Skeletal muscle satellite cell (primary cell): Measurements from ENCODE around the gene BCAS3.

ENCODE experiments used
- H3K27me3 ChIP-seq: 2 replicates; pipeline ENCODE4 v1.7.0; 2013; ENCODE audit warnings: low read length; ENCODE audit not compliant: control insufficient read depth, insufficient read depth
- H3K36me3 ChIP-seq: 2 replicates; pipeline ENCODE4 v1.7.0; 2013; ENCODE audit warnings: mild to moderate bottlenecking, control low read depth, low read length; ENCODE audit not compliant: insufficient read depth
- H3K4me1 ChIP-seq: 2 replicates; pipeline ENCODE4 v1.7.0; 2013; ENCODE audit warnings: low read length; ENCODE audit not compliant: control insufficient read depth, insufficient read depth
- H3K4me2 ChIP-seq: 2 replicates; pipeline ENCODE4 v1.7.0; 2013; ENCODE audit warnings: mild to moderate bottlenecking, low read length
- H3K4me3 ChIP-seq: 2 replicates; pipeline ENCODE4 v1.7.0; 2013; ENCODE audit warnings: low read length
- H3K9ac ChIP-seq: 2 replicates; pipeline ENCODE4 v1.7.0; 2013; ENCODE audit warnings: mild to moderate bottlenecking, low read depth, low read length, moderate library complexity
- H3K9me3 ChIP-seq: replicated peaks from 2 replicates; pipeline ENCODE4 v1.7.0; 2013; ENCODE audit warnings: mild to moderate bottlenecking, control low read depth, low read length

Gene BCAS3

DNA sequence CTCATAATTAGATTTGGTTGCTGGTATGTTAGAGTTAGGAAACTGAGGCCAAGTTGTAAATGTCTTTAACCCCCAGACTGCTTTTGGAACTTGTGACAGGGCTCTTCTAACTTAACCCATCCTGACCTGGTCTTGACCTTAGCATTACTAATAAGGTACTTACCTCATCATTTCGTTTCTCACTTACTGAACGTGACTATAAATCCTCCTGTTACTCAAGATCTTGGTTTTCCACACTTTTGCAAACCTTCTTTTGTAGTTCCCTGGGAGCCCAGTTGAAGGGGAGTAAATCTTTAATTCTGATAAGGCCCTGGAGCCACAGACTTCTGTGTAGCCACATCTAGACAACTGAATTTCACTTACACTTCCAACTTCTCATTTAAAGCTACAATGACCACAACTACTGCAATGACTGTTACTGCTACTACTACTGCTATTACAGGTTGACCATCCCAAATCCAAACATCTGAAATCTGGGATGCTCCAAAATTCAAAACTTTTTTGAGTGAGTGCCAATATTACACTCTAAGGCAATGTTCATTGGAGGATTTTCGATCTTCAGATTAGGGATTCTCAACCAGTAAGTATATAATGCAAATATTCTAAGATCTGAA, 473.1 kb downstream of the BCAS3 start:
- no peak overlapping the region for H3K9ac ChIP-seq
- H3K4me3 ChIP-seq: no peak overlapping the region
- no peak overlapping the region for H3K4me2 ChIP-seq

DNA sequence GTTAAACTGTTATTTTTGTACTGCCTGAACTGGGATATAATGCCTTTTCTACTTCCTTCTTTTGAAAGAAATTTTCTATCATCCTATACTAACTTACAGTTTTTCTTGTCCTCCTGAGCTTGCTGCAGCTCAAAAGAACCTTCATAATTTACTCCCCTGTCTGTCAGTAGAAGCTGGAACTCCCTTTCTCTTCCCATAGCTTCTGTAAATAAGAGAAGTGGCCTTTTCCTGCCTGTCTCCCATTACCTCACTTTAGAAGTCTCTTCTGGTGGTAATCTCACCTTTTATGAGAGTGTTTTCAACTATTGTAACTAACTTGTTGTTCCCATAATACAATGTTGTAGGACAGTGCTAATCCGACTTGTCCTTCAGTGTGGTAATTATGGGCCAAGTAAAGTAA, 475.2 kb downstream of the BCAS3 start:
- Histone ChIP-seq H3K9me3 (no peaks in the 10 kb centered on the region), H3K4me2 (no peak overlapping the region), H3K4me1 (peaks cover 9% of the 10 kb centered on the region), H3K27me3 (no peaks in the 10 kb centered on the region), H3K4me3 (no peak overlapping the region), H3K9ac (no peak overlapping the region), H3K36me3 (no peaks in the 10 kb centered on the region)

More for the DNA sequence above, 473.1 kb downstream of the BCAS3 start:
- no peaks in the 10 kb centered on the region for H3K27me3 ChIP-seq
- H3K9me3 ChIP-seq: no peaks in the 10 kb centered on the region
- no peaks in the 10 kb centered on the region for H3K4me1 ChIP-seq
- H3K36me3 ChIP-seq: no peaks in the 10 kb centered on the region

DNA sequence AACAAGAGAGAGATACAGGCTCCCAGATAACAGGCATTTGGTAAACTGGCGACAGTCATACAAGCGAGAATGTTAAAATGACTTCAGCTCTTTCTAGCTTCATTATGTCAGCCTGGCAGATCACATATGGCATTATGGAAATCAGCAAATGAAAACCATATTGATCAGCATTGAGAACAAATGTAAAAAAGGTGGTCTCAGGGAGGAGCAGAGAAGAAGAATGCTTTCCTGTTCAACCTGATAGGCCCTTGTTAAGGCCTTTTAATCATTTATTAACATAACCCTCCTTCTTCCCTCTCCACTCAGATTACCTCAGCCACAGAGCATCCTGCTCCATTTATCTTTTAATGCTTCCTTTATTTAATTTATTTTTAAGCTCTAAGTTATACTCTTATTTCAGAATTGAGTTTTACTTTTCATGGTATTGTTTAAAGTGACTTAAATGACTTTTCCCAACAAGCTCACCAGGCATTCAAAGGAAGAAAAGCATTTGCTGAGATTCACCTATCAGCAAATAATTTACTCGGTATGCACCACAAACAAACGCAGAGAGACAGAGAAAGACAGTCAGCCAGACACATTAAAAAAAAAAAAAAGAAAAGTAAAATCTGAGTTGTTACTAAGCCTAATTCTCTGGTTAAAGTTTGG, 478.1 kb downstream of the BCAS3 start:
- H3K4me2 ChIP-seq: no peak overlapping the region
- H3K4me3 ChIP-seq: no peak overlapping the region
- H3K36me3 ChIP-seq: no peaks in the 10 kb centered on the region
- H3K27me3 ChIP-seq: no peaks in the 10 kb centered on the region
- peaks cover 21% of the 10 kb centered on the region for H3K4me1 ChIP-seq
- H3K9me3 ChIP-seq: no peaks in the 10 kb centered on the region
- H3K9ac ChIP-seq: no peak overlapping the region

DNA sequence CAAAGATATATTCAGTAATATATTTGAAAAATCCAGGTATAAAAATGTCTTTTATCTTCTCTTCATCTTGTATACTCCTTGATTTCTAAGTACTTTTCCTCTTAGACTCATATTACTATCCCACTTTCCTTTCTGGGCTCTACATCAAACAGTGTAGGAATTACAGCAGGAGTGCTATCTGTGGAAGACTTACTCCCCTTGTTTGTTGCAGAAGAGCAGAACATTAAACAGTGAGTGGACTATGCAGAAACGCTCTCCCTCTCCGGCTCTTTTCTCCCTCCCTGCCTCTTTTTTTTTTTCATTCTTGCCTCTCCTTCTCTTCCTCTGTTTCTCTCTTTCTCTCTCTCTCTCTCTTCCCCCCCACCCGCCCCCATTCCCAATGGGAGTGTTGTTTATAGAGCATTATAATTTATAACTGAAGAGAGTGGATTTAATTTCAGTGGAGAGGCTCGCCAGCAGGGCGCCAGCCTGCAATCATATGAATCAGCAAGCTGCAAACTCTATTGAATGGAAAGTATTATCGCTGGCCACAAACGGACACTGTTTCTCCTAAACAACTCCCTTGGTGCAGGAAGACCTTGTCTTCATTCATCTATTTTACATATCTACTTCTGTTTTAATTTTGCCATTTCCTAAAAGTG, 479.7 kb downstream of the BCAS3 start:
- Histone ChIP-seq H3K4me2 (peak overlapping the region; percentile 76), H3K9me3 (no peaks in the 10 kb centered on the region), H3K27me3 (no peaks in the 10 kb centered on the region), H3K36me3 (no peaks in the 10 kb centered on the region), H3K4me1 (peaks cover 21% of the 10 kb centered on the region), H3K4me3 (peak overlapping the region; percentile 35), H3K9ac (peak overlapping the region; percentile 25)

DNA sequence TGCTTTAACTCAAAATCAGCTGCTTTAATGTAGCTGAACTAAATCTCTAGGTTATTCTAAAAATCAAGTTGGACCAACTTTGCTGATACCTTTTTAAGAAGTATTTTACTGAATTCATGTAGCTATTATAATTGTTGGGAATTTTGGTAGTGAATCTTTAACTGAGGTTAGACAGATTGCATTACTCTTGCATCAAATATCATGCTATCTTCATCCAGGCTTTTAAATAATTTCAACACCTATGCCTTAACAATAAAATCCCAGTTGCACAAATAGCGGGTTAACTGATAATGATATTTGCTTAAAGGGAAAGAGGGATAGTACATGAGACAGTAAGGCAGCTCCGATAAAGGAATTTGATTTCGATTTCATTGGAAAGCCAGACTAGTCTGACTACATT, 480.7 kb downstream of the BCAS3 start:
- Histone ChIP-seq H3K9ac (no peak overlapping the region), H3K9me3 (no peaks in the 10 kb centered on the region), H3K36me3 (no peaks in the 10 kb centered on the region), H3K4me1 (peaks cover 21% of the 10 kb centered on the region), H3K27me3 (no peaks in the 10 kb centered on the region), H3K4me3 (no peak overlapping the region), H3K4me2 (no peak overlapping the region)

DNA sequence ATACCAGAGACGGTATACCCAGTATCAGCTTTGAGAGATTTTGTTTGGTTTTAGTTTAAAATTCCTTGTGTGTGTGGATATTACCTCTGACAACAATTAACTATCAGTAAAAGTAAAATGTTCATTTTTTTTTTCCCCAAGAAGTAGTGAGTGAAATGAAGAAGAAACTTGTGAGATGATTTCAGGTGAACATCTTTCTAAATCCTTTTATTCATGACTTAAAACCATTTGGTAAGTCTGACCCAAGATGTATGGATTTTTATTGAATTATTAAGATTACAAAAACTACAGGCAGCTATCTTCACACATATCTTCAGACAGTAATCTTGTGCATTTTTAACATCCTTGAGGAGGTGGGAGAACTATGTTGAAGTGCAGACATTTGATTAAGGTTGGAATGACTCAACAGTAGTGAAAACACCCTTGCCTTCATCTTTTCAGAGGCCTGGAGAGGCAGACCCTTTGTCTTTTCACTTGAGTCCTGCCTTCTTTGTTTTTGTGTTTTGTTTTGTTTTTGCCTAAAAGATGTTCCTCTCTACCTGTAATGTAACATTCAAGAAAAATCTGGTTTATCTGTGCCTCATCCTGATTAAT, 481.7 kb downstream of the BCAS3 start:
- Histone ChIP-seq H3K9ac (no peak overlapping the region), H3K36me3 (no peaks in the 10 kb centered on the region), H3K4me3 (no peak overlapping the region), H3K4me2 (no peak overlapping the region), H3K4me1 (peaks cover 21% of the 10 kb centered on the region), H3K27me3 (no peaks in the 10 kb centered on the region), H3K9me3 (no peaks in the 10 kb centered on the region)

DNA sequence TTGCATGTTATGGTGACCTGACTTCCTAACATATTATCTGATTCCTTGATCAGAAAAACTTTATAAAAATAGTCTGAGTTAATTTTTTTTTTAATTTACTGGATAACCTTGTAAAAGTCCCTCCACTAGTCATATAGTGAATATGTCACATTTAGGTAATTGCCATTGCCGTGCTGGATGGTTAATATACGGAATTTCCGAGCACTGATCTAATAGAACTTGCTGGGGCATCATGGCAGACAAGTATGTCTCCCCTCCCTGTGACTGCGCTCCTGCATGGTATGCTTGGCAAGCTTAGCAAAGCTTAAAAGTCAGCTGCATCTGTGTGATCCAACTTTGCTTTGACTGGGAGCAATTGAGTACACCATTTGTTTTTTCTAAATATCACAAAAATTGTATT, 482.6 kb downstream of the BCAS3 start:
- Histone ChIP-seq H3K27me3 (no peaks in the 10 kb centered on the region), H3K36me3 (no peaks in the 10 kb centered on the region), H3K9ac (no peak overlapping the region), H3K4me1 (peaks cover 21% of the 10 kb centered on the region), H3K9me3 (no peaks in the 10 kb centered on the region), H3K4me3 (no peak overlapping the region), H3K4me2 (no peak overlapping the region)

DNA sequence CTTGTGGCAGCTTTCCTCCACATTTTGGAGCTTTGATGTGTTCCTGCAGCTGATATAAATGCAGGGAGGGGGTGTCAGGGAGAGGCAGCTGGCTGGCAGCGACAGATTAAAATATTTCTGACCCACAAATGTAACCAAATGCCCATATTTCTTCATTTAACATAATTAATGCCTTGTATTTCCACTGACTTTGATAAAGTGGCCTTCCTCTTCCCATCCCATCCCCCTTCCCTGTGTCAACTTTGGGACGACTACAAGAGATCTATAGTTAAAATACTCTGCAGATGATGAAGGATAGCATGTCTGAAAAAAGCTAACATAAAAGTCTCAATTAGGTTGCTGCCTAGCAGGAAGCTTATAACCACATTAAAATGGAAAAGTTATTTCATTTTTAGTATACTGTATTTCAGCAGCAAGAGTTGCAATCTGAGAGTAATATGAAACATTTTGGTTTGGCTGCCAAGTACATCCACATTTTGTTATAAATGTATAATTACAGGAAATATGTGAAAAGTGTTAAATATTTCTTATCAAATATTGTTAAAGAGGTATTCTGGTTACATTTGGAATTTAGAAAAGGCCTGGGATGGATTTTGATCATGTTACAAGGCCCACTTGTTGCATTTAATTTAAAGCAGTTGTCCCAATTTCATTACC, 483.3 kb downstream of the BCAS3 start:
- no peaks in the 10 kb centered on the region for H3K27me3 ChIP-seq
- peaks cover 21% of the 10 kb centered on the region for H3K4me1 ChIP-seq

DNA sequence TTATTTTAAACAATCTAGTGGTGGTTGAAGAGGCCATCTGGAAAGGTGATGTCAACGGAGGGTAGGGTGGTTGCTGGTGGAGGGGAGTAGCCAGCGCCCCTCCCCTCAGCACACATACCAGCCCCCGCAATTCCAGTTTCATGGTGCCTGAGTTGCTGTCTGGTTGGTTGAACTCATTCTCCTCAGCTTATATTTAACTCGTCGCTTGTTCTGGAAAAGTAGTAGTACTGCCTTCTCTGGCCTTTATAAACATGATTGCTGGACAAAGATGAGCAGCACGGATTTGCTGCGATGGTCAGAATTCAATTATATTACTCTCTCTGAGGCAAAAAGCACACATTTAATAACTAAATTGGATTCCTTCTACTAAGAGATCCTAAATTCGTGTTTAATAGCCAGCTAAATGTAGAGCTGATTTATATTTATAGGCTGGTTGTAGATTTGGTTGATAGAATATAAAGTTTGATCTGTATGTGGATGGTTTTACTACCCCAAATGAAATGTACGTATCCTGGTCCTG, 484.0 kb downstream of the BCAS3 start:
- H3K36me3 ChIP-seq: no peaks in the 10 kb centered on the region
- no peaks in the 10 kb centered on the region for H3K27me3 ChIP-seq
- no peak overlapping the region for H3K4me2 ChIP-seq
- no peak overlapping the region for H3K4me3 ChIP-seq
- H3K4me1 ChIP-seq: peaks cover 21% of the 10 kb centered on the region
- H3K9me3 ChIP-seq: no peaks in the 10 kb centered on the region
- H3K9ac ChIP-seq: no peak overlapping the region

More for the DNA sequence above, 483.3 kb downstream of the BCAS3 start:
- Histone ChIP-seq H3K9me3 (no peaks in the 10 kb centered on the region), H3K9ac (no peak overlapping the region), H3K4me2 (no peak overlapping the region), H3K36me3 (no peaks in the 10 kb centered on the region), H3K4me3 (no peak overlapping the region)

DNA sequence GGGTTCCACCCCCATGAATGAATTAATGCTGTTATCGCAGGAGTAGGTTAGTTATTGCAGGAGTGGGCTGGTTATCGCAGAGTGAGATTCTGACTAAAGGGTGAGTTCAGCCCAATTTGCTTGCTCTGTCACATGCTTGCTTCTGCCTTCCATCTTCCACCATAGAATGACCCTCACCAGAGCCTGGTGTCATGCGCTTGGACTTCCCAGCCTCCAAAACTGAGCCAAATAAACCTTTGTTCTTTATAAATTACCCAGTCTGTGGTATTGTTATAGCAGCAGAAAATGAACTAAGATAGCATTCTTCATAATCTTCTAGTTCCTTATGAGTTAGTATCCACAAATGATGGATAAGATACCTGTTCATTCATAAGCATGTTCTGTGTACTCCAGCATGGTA, 486.9 kb downstream of the BCAS3 start:
- Histone ChIP-seq H3K9me3 (no peaks in the 10 kb centered on the region), H3K27me3 (no peaks in the 10 kb centered on the region), H3K4me1 (peaks cover 3% of the 10 kb centered on the region), H3K36me3 (no peaks in the 10 kb centered on the region), H3K9ac (no peak overlapping the region), H3K4me3 (no peak overlapping the region), H3K4me2 (no peak overlapping the region)

DNA sequence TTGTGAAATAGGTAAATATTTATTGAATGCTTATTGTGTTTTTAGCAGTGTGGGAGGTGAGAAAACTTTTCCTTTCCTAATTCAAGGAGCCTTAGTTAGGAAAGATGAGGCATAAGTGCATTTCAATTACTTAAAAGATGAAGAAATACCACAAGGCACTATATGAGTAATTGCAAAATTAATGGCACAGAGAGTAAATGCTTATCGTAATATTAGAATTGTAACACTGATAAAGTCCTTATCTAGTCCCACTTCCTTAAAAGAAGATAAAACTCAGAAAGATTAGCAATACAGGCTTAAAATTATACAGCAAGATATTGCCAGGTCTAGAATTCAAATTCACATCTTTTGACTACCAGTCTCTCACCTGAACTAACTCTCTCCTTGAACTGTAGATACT, 489.4 kb downstream of the BCAS3 start:
- Histone ChIP-seq H3K4me2 (no peak overlapping the region), H3K27me3 (no peaks in the 10 kb centered on the region), H3K36me3 (no peaks in the 10 kb centered on the region), H3K4me1 (no peaks in the 10 kb centered on the region), H3K9ac (no peak overlapping the region), H3K4me3 (no peak overlapping the region), H3K9me3 (no peaks in the 10 kb centered on the region)
